H1 (cell line): ENCODE measurements around the gene FOXN4. TPM values are rescaled to one million over a fixed set of nuclear protein-coding genes. Genes with fewer than 3 reads are reported as not detected.

Source experiments
- CTCF ChIA-PET: fragments of 300-600 bp; sonication (Branson Sonifier 250); formaldehyde crosslinking; loops from one replicate; lab custom pipeline; 2021; ENCODE audit not compliant: partially characterized antibody; lab: Charles Lee
- POLR2A ChIA-PET: fragments of 300-600 bp; sonication (Branson Sonifier 250); formaldehyde crosslinking; loops from one replicate; lab custom pipeline; 2021; ENCODE audit warnings: inconsistent platforms; ENCODE audit not compliant: partially characterized antibody; lab: Charles Lee
- DNase-seq, 2 experiments: peaks; one replicate each; pipeline versions ENCODE4 v3.0.0 to v3.0.0-alpha.2; 2010 to 2022; ENCODE audit warnings: low spot score in 2 of 2, low read depth in 1 of 2, mixed read lengths in 1 of 2
- FAIRE-seq: peaks from 2 replicates; lab custom pipeline; 2011; peaks lifted over from hg19 to GRCh38; lab: Jason Lieb, UNC
- H2AFZ ChIP-seq: 2 replicates; pipeline ENCODE4 v1.8.1; 2012; ENCODE audit warnings: low read length, inconsistent platforms
- H2AK5ac ChIP-seq: 2 replicates; pipeline ENCODE4 v1.6.1; 2013; ENCODE audit warnings: low read depth, low read length
- H2BK120ac ChIP-seq: replicated peaks from 2 replicates; pipeline ENCODE3; 2013; ENCODE audit warnings: low read depth, low read length, inconsistent platforms
- H2BK12ac ChIP-seq: 2 replicates; pipeline ENCODE4 v1.6.1; 2013; ENCODE audit warnings: low read depth, low read length
- H2BK15ac ChIP-seq: 2 replicates; pipeline ENCODE4 v1.6.1; 2013; ENCODE audit warnings: low read length
- H2BK20ac ChIP-seq: 2 replicates; pipeline ENCODE4 v1.6.1; 2013; ENCODE audit warnings: low read length
- H2BK5ac ChIP-seq: 2 replicates; pipeline ENCODE4 v1.6.1; 2013; ENCODE audit warnings: low read depth, low read length
- H3K14ac ChIP-seq: 2 replicates; pipeline ENCODE4 v1.6.1; 2013; ENCODE audit warnings: inconsistent platforms; ENCODE audit not compliant: insufficient read length
- H3K18ac ChIP-seq: 2 replicates; pipeline ENCODE4 v1.6.1; 2013; ENCODE audit warnings: low read length; ENCODE audit errors: extremely low read depth
- H3K23ac ChIP-seq: 2 replicates; pipeline ENCODE4 v1.6.1; 2013; ENCODE audit warnings: inconsistent platforms; ENCODE audit not compliant: insufficient read length
- H3K23me2 ChIP-seq: 2 replicates; pipeline ENCODE4 v1.6.1; 2013; ENCODE audit warnings: low read depth, low read length
- H3K27ac ChIP-seq: 2 replicates; pipeline ENCODE4 v1.6.1; 2011; ENCODE audit warnings: low read depth, low read length, inconsistent platforms
- H3K27me3 ChIP-seq, 4 experiments: replicated peaks in 1 of 4; 1 replicate in 1 of 4; 2 replicates in 3 of 4; pipeline versions ENCODE4 v1.6.1 to v1.8.1; 2011 to 2013; ENCODE audit warnings: low read length in 3 of 4, mild to moderate bottlenecking in 3 of 4, inconsistent platforms in 2 of 4, mixed read lengths in 2 of 4, moderate library complexity in 1 of 4; ENCODE audit not compliant: control insufficient read depth in 3 of 4, insufficient read depth in 3 of 4; ENCODE audit errors: extremely low read depth in 1 of 4
- H3K36me3 ChIP-seq, 4 experiments: 2 replicates each; pipeline versions ENCODE4 v1.6.1 to v1.8.1; 2011 to 2013; ENCODE audit warnings: mild to moderate bottlenecking in 4 of 4, low read length in 3 of 4, moderate library complexity in 2 of 4, control low read depth in 1 of 4, inconsistent platforms in 1 of 4; ENCODE audit not compliant: insufficient read depth in 4 of 4, control insufficient read depth in 2 of 4
- H3K4ac ChIP-seq: replicated peaks from 2 replicates; pipeline ENCODE3; 2013; ENCODE audit warnings: low read length, low read depth, mixed read lengths, inconsistent platforms; ENCODE audit not compliant: insufficient read length
- H3K4me1 ChIP-seq, 4 experiments: replicated peaks in 1 of 4; 1 replicate in 1 of 4; 2 replicates in 3 of 4; pipeline versions ENCODE4 v1.6.1 to v1.8.1; 2011 to 2013; ENCODE audit warnings: low read length in 3 of 4, inconsistent platforms in 2 of 4, mixed read lengths in 1 of 4; ENCODE audit not compliant: insufficient read depth in 4 of 4, control insufficient read depth in 3 of 4
- H3K4me2 ChIP-seq, 2 experiments: 2 replicates each; pipeline versions ENCODE4 v1.6.1 to v1.8.1; 2011 to 2013; ENCODE audit warnings: low read depth in 2 of 2, low read length in 2 of 2, control low read depth in 1 of 2, inconsistent platforms in 1 of 2, mild to moderate bottlenecking in 1 of 2; ENCODE audit not compliant: insufficient read depth in 1 of 2
- H3K4me3 ChIP-seq, 4 experiments: fragments of 200-600, 300-600 bp in 1 of 4; sonication (generic), shearing (Covaris generic), sonication (Bioruptor Twin) in 1 of 4; 2 replicates each; pipeline versions ENCODE4 v1.5.1 to v1.8.1; 2011 to 2016; ENCODE audit warnings: low read length in 4 of 4, low read depth in 3 of 4, control low read depth in 2 of 4, inconsistent platforms in 2 of 4, mild to moderate bottlenecking in 2 of 4, mixed read lengths in 1 of 4, moderate library complexity in 1 of 4; ENCODE audit not compliant: insufficient read depth in 2 of 4; ENCODE audit errors: extremely low read depth in 1 of 4
- H3K56ac ChIP-seq: replicated peaks from 2 replicates; pipeline ENCODE3; 2013; ENCODE audit warnings: low read depth, mild to moderate bottlenecking, mixed read lengths, low read length, inconsistent platforms; ENCODE audit not compliant: insufficient read length
- H3K79me1 ChIP-seq: 2 replicates; pipeline ENCODE4 v1.6.1; 2013; ENCODE audit warnings: low read depth, low read length, control low read depth
- H3K79me2 ChIP-seq, 2 experiments: 2 replicates each; pipeline versions ENCODE4 v1.6.1 to v1.8.1; 2012 to 2013; ENCODE audit warnings: low read length in 2 of 2, mild to moderate bottlenecking in 2 of 2, inconsistent platforms in 1 of 2; ENCODE audit not compliant: insufficient read depth in 2 of 2, control insufficient read depth in 1 of 2
- H3K9ac ChIP-seq, 4 experiments: replicated peaks in 1 of 4; 1 replicate in 1 of 4; 2 replicates in 3 of 4; pipeline versions ENCODE4 v1.6.1 to v1.8.1; 2011 to 2013; ENCODE audit warnings: low read depth in 3 of 4, low read length in 3 of 4, control low read depth in 2 of 4, mild to moderate bottlenecking in 2 of 4, moderate library complexity in 2 of 4, inconsistent platforms in 1 of 4; ENCODE audit errors: extremely low read depth in 1 of 4
- H3K9me3 ChIP-seq, 2 experiments: 2 replicates each; pipeline versions ENCODE4 v1.6.1 to v1.8.1; 2012 to 2013; ENCODE audit warnings: mild to moderate bottlenecking in 2 of 2, moderate library complexity in 2 of 2, control low read depth in 1 of 2, inconsistent platforms in 1 of 2, low read depth in 1 of 2, low read length in 1 of 2, mixed read lengths in 1 of 2; ENCODE audit not compliant: insufficient read depth in 2 of 2
- H4K20me1 ChIP-seq, 2 experiments: replicated peaks in 1 of 2; 2 replicates each; pipeline versions ENCODE3 to v1.8.1; 2011 to 2013; ENCODE audit warnings: inconsistent platforms in 2 of 2, low read length in 2 of 2, mild to moderate bottlenecking in 1 of 2; ENCODE audit not compliant: insufficient read depth in 2 of 2, control insufficient read depth in 1 of 2
- H4K5ac ChIP-seq: 2 replicates; pipeline ENCODE4 v1.6.1; 2013; ENCODE audit warnings: low read length, low read depth, mixed read lengths, inconsistent platforms; ENCODE audit not compliant: insufficient read length
- H4K8ac ChIP-seq: 2 replicates; pipeline ENCODE4 v1.8.0; 2013; ENCODE audit warnings: mild to moderate bottlenecking, moderate library complexity, low read length, inconsistent platforms; ENCODE audit not compliant: insufficient read depth; ENCODE audit errors: extremely low read depth
- H4K91ac ChIP-seq: replicated peaks from 2 replicates; pipeline ENCODE3; 2013; ENCODE audit warnings: low read length, mixed read lengths, inconsistent platforms; ENCODE audit not compliant: insufficient read length
- JUN ChIP-seq: IDR thresholded peaks from 2 replicates; pipeline ENCODE4 v1.6.1; 2011; ENCODE audit warnings: low read depth, mild to moderate bottlenecking, improper control_type of control experiment, low read length
- MAFK ChIP-seq: IDR thresholded peaks from 2 replicates; pipeline ENCODE4 v1.6.1; 2012; ENCODE audit warnings: low read depth, mild to moderate bottlenecking, improper control_type of control experiment, low read length
- SAP30 ChIP-seq: fragments of 300-600 bp; sonication (generic); IDR thresholded peaks from 2 replicates; pipeline ENCODE4 v1.7.1; 2012; ENCODE audit warnings: low read length, moderate library complexity, mild to moderate bottlenecking, inconsistent platforms; ENCODE audit not compliant: insufficient read depth, insufficient replicate concordance
- TCF12 ChIP-seq: IDR thresholded peaks from 2 replicates; pipeline ENCODE4 v1.6.1; 2011; ENCODE audit warnings: low read depth, mild to moderate bottlenecking, low read length
- ZNF274 ChIP-seq: IDR thresholded peaks from 2 replicates; pipeline ENCODE4 v1.7.0; 2012; ENCODE audit warnings: low read length, borderline replicate concordance; ENCODE audit errors: extremely low read depth
- WGBS, 2 experiments: shearing (Covaris generic) in 1 of 2; methylation state at CpG; one replicate each; pipeline versions ENCODE4 v1.1.6 to v1.1.7; 2013 to 2015; ENCODE audit warnings: low lambda C conversion rate in 2 of 2, mixed read lengths in 2 of 2, inconsistent platforms in 1 of 2, low coverage in 1 of 2, missing lambda C conversion rate in 1 of 2; ENCODE audit not compliant: insufficient replicate concordance in 2 of 2, insufficient coverage in 1 of 2, insufficient read length in 1 of 2; ENCODE audit errors: extremely low coverage in 1 of 2, missing lambda C conversion rate in 1 of 2; 5-methylcytosine and 5-hydroxymethylcytosine counted together
- polyA plus RNA-seq, 7 experiments: library from polyadenylated mRNA; depleted of rRNA in 3 of 7; stranded (reverse) in 5 of 7; unstranded in 2 of 7; fragments of >200 nt in 5 of 7; fragments of 200-250 nt in 2 of 7; gene quantifications; 1 replicate in 5 of 7; 2 replicates in 1 of 7; 4 replicates in 1 of 7; pipeline versions ENCODE4 v1.2.1 to v1.2.3, GENCODE V29; 2011 to 2013; ENCODE audit warnings: missing spikeins in 2 of 7, mixed read lengths in 2 of 7
- total RNA-seq: library from RNA; stranded (reverse); fragmentation: NEBNext Ultra II Directional; extraction: Animal tissue kit (Norgen Biotek cat#: 25700); gene quantifications from 2 replicates; pipeline ENCODE4 v1.2.1, GENCODE V29; 2021

The FOXN4 gene
- total and polyA plus RNA-seq, 2 of the 8 experiments (the other 6 are each of a cell fraction or from before 2014, with no cell fraction given): 0.26 to 0.29 TPM

- Histone ChIP-seq H3K4ac (no peak overlapping the region), H4K20me1 (no peaks in the 10 kb centered on the region), H3K18ac (no peak overlapping the region), H2BK120ac (no peak overlapping the region), H3K27me3 (no peaks in the 10 kb centered on the region), H4K91ac (no peak overlapping the region), H4K8ac (no peak overlapping the region), H3K36me3 (no peaks in the 10 kb centered on the region), H3K14ac (no peak overlapping the region), H3K56ac (no peak overlapping the region), H3K4me1 (no peaks in the 10 kb centered on the region; a peak in 1 of 7 replicates), H2BK12ac (no peak overlapping the region), H3K79me2 (no peaks in the 10 kb centered on the region), H2BK5ac (no peak overlapping the region; the same call in 1 of the 2 replicates), H2BK15ac (no peak overlapping the region; the same call in 1 of the 2 replicates), H3K23ac (no peak overlapping the region), H2BK20ac (no peak overlapping the region), H3K9me3 (no peaks in the 10 kb centered on the region), H3K27ac (no peak overlapping the region), H4K5ac (no peak overlapping the region), H3K4me2 (no peak overlapping the region), H3K23me2 (no peaks in the 10 kb centered on the region), H3K79me1 (no peaks in the 10 kb centered on the region), H3K9ac (no peak overlapping the region), H3K4me3 (no peak overlapping the region), H2AK5ac (no peak overlapping the region), H2AFZ (no peak overlapping the region)
- 94% methylated on average over 1 of the region's 1 CpG; no CpG with 5 or more reads in 1 of the 2 experiments for WGBS, 2 experiments
- POLR2A ChIA-PET: interaction anchor here (1.3 to 1.5 kb wide), 2 partner anchors 9 to 18 kb away, joined by 3 to 4 read pairs; no protein-coding TSS in a partner anchor
- CTCF ChIA-PET: interaction anchor here (0.7 to 3.4 kb wide), 6 partner anchors 9 to 148 kb away, joined by 3 to 10 read pairs (median 4); no protein-coding TSS in a partner anchor
- FAIRE-seq (no peak), DNase-seq (no peak)
- no peak for TF ChIP-seq MAFK
- TF ChIP-seq ZNF274: no peak
- no peak for TF ChIP-seq JUN
- TF ChIP-seq TCF12: no peak
- no peak for TF ChIP-seq SAP30
Observed at GRCh38 chr12:109259545-109259895, 49.6 kb downstream of the FOXN4 start.
